Measurements from ENCODE around the gene GRIA4. TPM values are rescaled to one million over a fixed set of nuclear protein-coding genes. Genes with fewer than 3 reads are reported as not detected.
"Not testable (repeated sequence)": the region's sequence is repeated elsewhere in the genome, so short reads cannot be mapped to it uniquely, and the experiment has no call there.

The GRIA4 gene
- total RNA-seq, 2 donors from 2014 or later: 1.2 TPM; not detected in 1

- no peak for TF ChIP-seq CTCF (IDR thresholded peaks at IDR 0.05)
- no peaks in the 10 kb centered on the region for H3K4me1 ChIP-seq (ENCODE audit: control insufficient read depth in 1 of 2, low read depth in 2 of 2)
- H3K9me3 ChIP-seq: no peaks in the 10 kb centered on the region
- ATAC-seq (ENCODE audit: insufficient number of reproducible peaks, low FRiP score, low read depth) (no peak), DNase-seq (ENCODE audit: low spot score) (no peak)
- no peak overlapping the region for H3K27ac ChIP-seq
- H3K27me3 ChIP-seq (replicated peaks; ENCODE audit: insufficient read depth): no peaks in the 10 kb centered on the region
- H3K4me3 ChIP-seq: no peak overlapping the region
- no peaks in the 10 kb centered on the region for H3K36me3 ChIP-seq
These were observed 253.7 kb downstream of the GRIA4 start for GRCh38 chr11:105863523-105863922.

- TF ChIP-seq CTCF (IDR thresholded peaks at IDR 0.05): no peak
- Histone ChIP-seq H3K4me3 (no peak overlapping the region), H3K36me3 (no peaks in the 10 kb centered on the region), H3K4me1 (ENCODE audit: control insufficient read depth in 1 of 2, low read depth in 2 of 2) (no peaks in the 10 kb centered on the region), H3K9me3 (no peaks in the 10 kb centered on the region), H3K27ac (no peak overlapping the region), H3K27me3 (replicated peaks; ENCODE audit: insufficient read depth) (no peaks in the 10 kb centered on the region)
- no peak for DNase-seq (ENCODE audit: low spot score)
- ATAC-seq (ENCODE audit: insufficient number of reproducible peaks, low FRiP score, low read depth): no peak
These were observed 257.9 kb downstream of the GRIA4 start for GRCh38 chr11:105867742-105868141.

DNA sequence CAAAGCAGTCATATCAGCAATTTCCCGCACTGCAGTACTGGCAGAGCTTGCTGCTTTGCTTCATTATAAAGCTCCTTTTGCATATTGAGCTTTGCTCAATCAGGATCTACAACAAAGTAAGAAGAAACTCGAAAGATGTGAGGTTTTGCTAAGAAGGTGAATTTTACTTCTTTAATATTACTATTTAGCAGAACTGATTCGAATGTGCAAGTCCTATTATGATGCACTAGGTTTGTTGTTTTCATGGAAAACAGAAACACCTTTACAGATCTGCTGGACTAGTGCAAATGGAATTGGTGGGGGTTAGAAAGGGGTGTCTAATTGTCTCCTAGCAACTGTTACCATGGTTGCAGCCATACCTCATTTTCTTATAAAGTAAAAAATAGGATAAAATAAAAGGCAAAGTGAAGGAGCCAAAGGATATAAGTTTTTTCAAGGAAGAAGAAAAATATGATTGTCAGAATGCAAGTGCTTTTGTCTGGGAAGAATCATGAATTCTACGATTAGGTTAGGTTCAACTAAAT, 259.0 kb downstream of the GRIA4 start:
- no peaks in the 10 kb centered on the region for H3K36me3 ChIP-seq
- TF ChIP-seq CTCF (IDR thresholded peaks at IDR 0.05): no peak
- ATAC-seq (ENCODE audit: insufficient number of reproducible peaks, low FRiP score, low read depth) (no peak), DNase-seq (ENCODE audit: low spot score) (no peak)
- H3K27me3 ChIP-seq (replicated peaks; ENCODE audit: insufficient read depth): no peaks in the 10 kb centered on the region
- H3K4me3 ChIP-seq: no peak overlapping the region
- H3K27ac ChIP-seq: no peak overlapping the region
- no peaks in the 10 kb centered on the region for H3K4me1 ChIP-seq (ENCODE audit: control insufficient read depth in 1 of 2, low read depth in 2 of 2)
- no peaks in the 10 kb centered on the region for H3K9me3 ChIP-seq

DNA sequence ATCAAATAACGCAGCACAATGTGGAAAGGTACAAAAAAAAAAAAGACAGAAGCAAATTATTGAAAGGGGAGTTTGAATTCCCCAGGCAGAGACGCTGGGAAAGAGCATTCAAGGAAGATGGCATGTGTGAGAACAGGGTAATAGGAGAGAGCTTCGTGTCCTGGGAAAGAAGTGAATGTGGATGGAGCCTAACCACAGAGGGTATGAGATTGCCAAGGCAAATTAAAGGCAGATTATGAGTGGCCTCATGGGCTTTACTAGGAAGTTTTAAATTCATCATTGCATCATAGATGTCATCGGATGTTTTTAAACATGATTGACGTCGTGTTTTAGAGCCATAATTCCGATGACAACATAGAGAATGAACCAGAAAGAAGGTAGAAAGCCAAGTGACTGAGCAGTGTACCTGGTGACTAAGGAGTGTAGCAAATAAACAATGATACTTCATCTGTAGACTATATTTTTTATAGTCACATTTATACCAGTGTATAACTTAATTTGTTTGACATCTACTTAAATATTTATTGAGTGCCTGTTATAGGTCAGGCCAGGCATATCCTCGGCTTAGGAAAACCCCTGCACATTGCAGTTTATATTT, 260.7 kb downstream of the GRIA4 start:
- Histone ChIP-seq H3K36me3 (no peaks in the 10 kb centered on the region), H3K9me3 (no peaks in the 10 kb centered on the region), H3K27me3 (replicated peaks; ENCODE audit: insufficient read depth) (no peaks in the 10 kb centered on the region), H3K4me1 (ENCODE audit: control insufficient read depth in 1 of 2, low read depth in 2 of 2) (no peaks in the 10 kb centered on the region), H3K27ac (no peak overlapping the region), H3K4me3 (no peak overlapping the region)
- no peak for ATAC-seq (ENCODE audit: insufficient number of reproducible peaks, low FRiP score, low read depth)
- DNase-seq (ENCODE audit: low spot score): no peak
- no peak for TF ChIP-seq CTCF (IDR thresholded peaks at IDR 0.05)

DNA sequence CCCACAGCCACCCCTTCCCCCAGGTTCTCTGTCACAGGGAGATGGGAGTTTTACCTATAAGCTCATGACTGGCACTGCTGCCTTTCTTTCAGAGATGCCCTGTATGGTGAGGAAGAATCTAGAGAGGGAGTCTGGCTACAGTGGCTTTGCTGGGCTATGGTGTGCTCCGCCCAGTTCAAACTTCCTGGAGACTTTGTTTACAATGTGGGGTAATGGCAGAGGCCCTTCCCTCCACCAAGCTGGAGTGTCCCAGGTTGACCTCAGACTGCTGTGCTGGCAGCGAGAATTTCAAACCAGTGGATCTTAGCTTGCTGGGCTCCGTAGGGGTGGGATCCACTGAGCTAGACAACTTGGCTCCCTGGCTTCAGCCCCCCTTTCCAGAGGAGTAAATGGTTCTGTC, 268.6 kb downstream of the GRIA4 start:
- H3K27me3 ChIP-seq (replicated peaks; ENCODE audit: insufficient read depth): no peaks in the 10 kb centered on the region
- no peak for DNase-seq (ENCODE audit: low spot score)
- no peaks in the 10 kb centered on the region for H3K4me1 ChIP-seq (ENCODE audit: control insufficient read depth in 1 of 2, low read depth in 2 of 2)
- TF ChIP-seq CTCF (IDR thresholded peaks at IDR 0.05): no peak
- no peak overlapping the region for H3K4me3 ChIP-seq
- no peak overlapping the region for H3K27ac ChIP-seq
- H3K36me3 ChIP-seq: no peaks in the 10 kb centered on the region
- ATAC-seq (ENCODE audit: insufficient number of reproducible peaks, low FRiP score, low read depth): no peak
- H3K9me3 ChIP-seq: no peaks in the 10 kb centered on the region

DNA sequence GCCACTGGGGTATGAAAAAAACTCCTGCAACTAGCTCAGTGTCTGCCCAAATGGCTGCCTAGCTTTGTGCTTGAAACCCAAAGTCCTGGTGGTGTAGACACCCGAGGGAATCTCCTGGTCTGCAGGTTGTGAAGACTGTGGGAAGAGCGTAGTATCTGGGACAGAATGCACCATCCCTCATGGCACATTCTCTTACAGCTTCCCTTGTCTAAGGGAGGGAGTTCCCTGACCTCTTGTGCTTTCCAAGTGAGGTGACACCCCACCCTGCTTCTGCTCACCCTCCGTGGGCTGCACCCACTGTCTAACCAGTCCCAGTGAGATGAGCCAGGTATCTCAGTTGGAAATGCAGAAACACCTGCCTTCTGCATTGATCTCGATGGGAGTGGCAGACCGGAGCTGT, 269.1 kb downstream of the GRIA4 start:
- not testable (repeated sequence) for ATAC-seq (ENCODE audit: insufficient number of reproducible peaks, low FRiP score, low read depth); H3K4me1 ChIP-seq (ENCODE audit: control insufficient read depth in 1 of 2, low read depth in 2 of 2); H3K27me3 ChIP-seq (replicated peaks; ENCODE audit: insufficient read depth); H3K9me3 ChIP-seq; H3K36me3 ChIP-seq; H3K4me3 ChIP-seq; H3K27ac ChIP-seq; DNase-seq (ENCODE audit: low spot score)
